HCT116 (cell line): ENCODE results near the gene SPATA25. TPM values are rescaled to one million over a fixed set of nuclear protein-coding genes. Genes with fewer than 3 reads are reported as not detected.
A peak's percentile ranks its signal among the peaks of the same experiment; 100 is the strongest.

ENCODE experiments used
- ATAC-seq: fragments of 200-7000 bp; cut with Tn5 transposase; 2 replicates; pipeline ENCODE4 v1.9.1; 2020; ENCODE audit warnings: mild to moderate bottlenecking, moderate library complexity
- BruUV-seq: library from RNA; stranded (reverse); fragments of 400-500 nt; replicated peaks from 2 replicates; lab custom pipeline; 2021; lab: Mats Ljungman, UMichigan
- CTCF ChIA-PET: fragments of 300-600 bp; sonication (Branson Sonifier 250); formaldehyde crosslinking; loops from one replicate; lab custom pipeline; 2021; ENCODE audit warnings: antibody characterized with exemption; lab: Charles Lee
- POLR2A ChIA-PET: fragments of 300-600, 350-600 bp; sonication (Branson Sonifier 250); formaldehyde crosslinking; loops from one replicate; lab custom pipeline; 2021; ENCODE audit warnings: antibody characterized with exemption; lab: Charles Lee
- RAD21 ChIA-PET, 2 experiments: fragments of 300-600 bp; sonication (Branson Sonifier 250); formaldehyde crosslinking; loops; one replicate each; lab custom pipeline; 2023; ENCODE audit warnings: low total read pairs in 2 of 2; ENCODE audit not compliant: uncharacterized antibody in 2 of 2, unreplicated experiment in 2 of 2, low non-redundant PET in 1 of 2; lab: Charles Lee
- DNase-seq: peaks from one replicate; pipeline ENCODE4 v3.0.0-alpha.2; 2010; ENCODE audit warnings: low read depth, low spot score
- H2AFZ ChIP-seq: fragments of 200-600 bp; shearing (Covaris generic), sonication (generic); 2 replicates; pipeline ENCODE4 v1.6.1; 2017; ENCODE audit warnings: low read depth, mixed run types, mixed read lengths, antibody characterized with exemption, low read length; ENCODE audit not compliant: poor library complexity, severe bottlenecking
- H3K27ac ChIP-seq: 2 replicates; pipeline ENCODE4 v1.5.1; 2012; ENCODE audit warnings: low read depth, low read length
- H3K27me3 ChIP-seq: fragments of 200-600 bp; sonication (generic); 2 replicates; pipeline ENCODE4 v1.6.1; 2016; ENCODE audit warnings: mixed run types, low read length, mixed read lengths; ENCODE audit not compliant: insufficient read depth
- H3K36me3 ChIP-seq, 2 experiments: fragments of 200-500 bp in 1 of 2; fragments of 200-600 bp in 1 of 2; sonication (Bioruptor generic) in 1 of 2; sonication (generic) in 1 of 2; 2 replicates each; pipeline versions ENCODE4 v1.5.1 to v1.6.1; 2014 to 2016; ENCODE audit warnings: low read length in 2 of 2, inconsistent platforms in 1 of 2, mixed read lengths in 1 of 2, mixed run types in 1 of 2; ENCODE audit not compliant: insufficient read depth in 2 of 2, control insufficient read depth in 1 of 2
- H3K4me1 ChIP-seq, 2 experiments: fragments of 200-600 bp in 1 of 2; sonication (generic) in 1 of 2; 2 replicates each; pipeline versions ENCODE4 v1.5.1 to v1.6.1; 2012 to 2017; ENCODE audit warnings: low read length in 2 of 2, inconsistent platforms in 1 of 2, mild to moderate bottlenecking in 1 of 2, mixed read lengths in 1 of 2, mixed run types in 1 of 2, moderate library complexity in 1 of 2; ENCODE audit not compliant: insufficient read depth in 2 of 2, control insufficient read depth in 1 of 2
- H3K4me2 ChIP-seq: fragments of 200-600 bp; sonication (generic); 2 replicates; pipeline ENCODE4 v1.6.1; 2017; ENCODE audit warnings: mixed run types, low read length, mixed read lengths
- H3K4me3 ChIP-seq, 2 experiments: fragments of 200-600 bp in 1 of 2; sonication (generic) in 1 of 2; replicated peaks in 1 of 2; 2 replicates each; pipeline ENCODE4 v1.5.1; 2011 to 2016; ENCODE audit warnings: low read length in 2 of 2, control low read depth in 1 of 2, low read depth in 1 of 2, mild to moderate bottlenecking in 1 of 2, mixed read lengths in 1 of 2, mixed run types in 1 of 2
- H3K79me2 ChIP-seq: fragments of 200-600 bp; sonication (generic); 2 replicates; pipeline ENCODE4 v1.6.1; 2017; ENCODE audit warnings: mild to moderate bottlenecking, mixed run types, low read length, moderate library complexity, mixed read lengths; ENCODE audit not compliant: insufficient read depth
- H3K9ac ChIP-seq: fragments of 200-600 bp; sonication (generic); 2 replicates; pipeline ENCODE4 v1.6.1; 2016; ENCODE audit warnings: low read length, mixed read lengths
- H3K9me2 ChIP-seq: fragments of 200-600 bp; sonication (generic), shearing (Covaris generic); 2 replicates; pipeline ENCODE4 v1.6.1; 2017; ENCODE audit warnings: mixed run types, mild to moderate bottlenecking, moderate library complexity; ENCODE audit not compliant: insufficient read depth
- H3K9me3 ChIP-seq, 2 experiments: fragments of 200-500 bp in 1 of 2; fragments of 200-600 bp in 1 of 2; sonication (Bioruptor generic) in 1 of 2; sonication (generic) in 1 of 2; 2 replicates each; pipeline ENCODE4 v1.6.1; 2014 to 2017; ENCODE audit warnings: low read length in 2 of 2, mixed read lengths in 2 of 2, inconsistent platforms in 1 of 2, low read depth in 1 of 2, mild to moderate bottlenecking in 1 of 2, mixed run types in 1 of 2, moderate library complexity in 1 of 2; ENCODE audit not compliant: control insufficient read depth in 1 of 2, insufficient read depth in 1 of 2
- H4K20me1 ChIP-seq: fragments of 200-600 bp; sonication (generic), shearing (Covaris generic); 2 replicates; pipeline ENCODE4 v1.6.1; 2017; ENCODE audit warnings: mixed run types, mild to moderate bottlenecking, moderate library complexity; ENCODE audit not compliant: insufficient read depth
- ELF1 ChIP-seq: IDR thresholded peaks from 2 replicates; pipeline ENCODE4 v1.6.1; 2012; ENCODE audit warnings: low read depth, borderline replicate concordance
- FOSL1 ChIP-seq: IDR thresholded peaks from 2 replicates; pipeline ENCODE4 v1.6.1; 2012; ENCODE audit warnings: low read depth
- SP1 ChIP-seq: IDR thresholded peaks from 2 replicates; pipeline ENCODE4 v1.6.1; 2012; ENCODE audit warnings: low read depth
- TCF7L2 ChIP-seq: IDR thresholded peaks from 2 replicates; pipeline ENCODE4 v1.7.0; 2011; ENCODE audit warnings: borderline replicate concordance, inconsistent platforms; ENCODE audit not compliant: insufficient read depth, insufficient read length; ENCODE audit errors: extremely low read depth
- intact Hi-C: fragments of 100-400 bp; cut with micrococcal nuclease; formaldehyde crosslinking; loops from 2 replicates; pipeline ENCODE4 v1.10.0; 2022
- total RNA-seq: library from RNA; stranded (reverse); gene quantifications from one replicate; pipeline ENCODE4 v1.2.1, GENCODE V29; 2021; ENCODE audit not compliant: unreplicated experiment

Gene SPATA25
- total RNA-seq, 1 experiment from 2014 or later: 0.42 TPM

- H3K9me2 ChIP-seq: no peaks in the 10 kb centered on the region
- no peak overlapping the region for H3K9ac ChIP-seq
- intact Hi-C loops: no loop called here
- H3K9me3 ChIP-seq: no peaks in the 10 kb centered on the region
- no TSS peak for BruUV-seq
- no peaks in the 10 kb centered on the region for H3K79me2 ChIP-seq
- H3K36me3 ChIP-seq: no peaks in the 10 kb centered on the region
- DNase-seq (peak; percentile 48), ATAC-seq (peak; percentile 70)
- no peak overlapping the region for H3K27ac ChIP-seq
- POLR2A ChIA-PET: interaction anchor here (0.9 to 2.1 kb wide), 2 partner anchors 24 to 28 kb away, joined by 4 to 6 read pairs; partner anchors contain the start of gene ZSWIM1
- CTCF ChIA-PET: interaction anchor here (1.5 to 1.6 kb wide), 2 partner anchors 13 to 64 kb away, joined by 3 to 4 read pairs; no protein-coding TSS in a partner anchor
- H2AFZ ChIP-seq: no peak overlapping the region
- TF ChIP-seq ELF1 (no peak), FOSL1 (peak; percentile 36; the same call in 1 of the 2 replicates)
- H3K4me3 ChIP-seq: no peak overlapping the region
- peak overlapping the region; percentile 37 for H3K4me2 ChIP-seq
- no peaks in the 10 kb centered on the region for H4K20me1 ChIP-seq
- RAD21 ChIA-PET: no interaction called here
- H3K4me1 ChIP-seq: peaks cover 5 to 23% of the 10 kb centered on the region in 2 experiments
- H3K27me3 ChIP-seq: no peaks in the 10 kb centered on the region
These were observed 18.2 kb upstream of the SPATA25 start for GRCh38 chr20:45905505-45906079.

DNA sequence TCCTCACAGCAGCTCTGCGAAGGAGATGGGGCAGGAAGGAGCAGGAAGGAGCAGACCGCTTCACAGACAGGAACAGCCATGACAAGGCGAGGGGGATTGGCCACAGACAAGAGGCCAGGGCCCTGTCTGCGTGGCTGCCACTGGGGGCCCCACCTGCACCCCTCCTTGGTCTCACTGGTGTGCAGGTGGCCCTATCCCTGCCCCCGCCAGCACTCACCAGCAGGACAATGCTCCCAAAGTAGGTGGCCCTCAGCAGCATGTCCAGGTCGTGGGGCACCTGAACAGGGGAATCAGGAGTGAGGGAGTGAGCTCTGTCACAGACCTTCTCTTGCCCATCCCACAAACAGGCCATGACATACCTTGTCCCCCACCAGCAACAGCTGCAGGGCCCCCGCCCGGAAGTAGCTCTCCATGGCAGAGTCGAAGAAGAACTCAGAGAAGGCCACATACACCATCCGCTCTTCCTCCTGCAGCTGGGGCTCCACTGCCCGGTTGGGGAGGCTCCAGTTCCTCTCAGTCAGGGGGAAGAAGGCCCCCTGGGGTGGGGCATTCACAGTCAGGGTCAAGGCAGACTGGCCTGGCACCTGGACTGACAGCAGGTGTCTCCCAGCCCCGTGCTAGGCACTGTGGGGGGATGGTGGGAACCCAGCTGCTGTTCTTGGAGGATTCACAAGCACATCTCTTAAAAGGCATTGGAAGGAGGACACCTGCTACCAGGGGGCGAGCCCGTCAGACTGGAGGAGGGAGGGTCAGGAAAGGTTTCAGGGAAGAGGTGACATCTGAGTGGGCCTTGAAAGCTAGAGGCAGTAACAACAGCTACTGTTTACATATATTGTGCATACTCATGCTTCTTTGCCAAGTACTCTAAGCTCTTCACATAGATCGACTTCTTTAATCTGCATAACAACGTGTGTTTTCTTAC lies 17.4 kb upstream of the SPATA25 start:
- no peak overlapping the region for H2AFZ ChIP-seq
- ChIA-PET POLR2A (interaction anchor here (0.9 to 2.1 kb wide), 2 partner anchors 24 to 29 kb away, joined by 4 to 6 read pairs; partner anchors contain the start of gene ZSWIM1), CTCF (interaction anchor here (1.5 to 1.6 kb wide), 2 partner anchors 13 to 65 kb away, joined by 3 to 4 read pairs; no protein-coding TSS in a partner anchor), RAD21 (no interaction called here)
- no peaks in the 10 kb centered on the region for H3K9me2 ChIP-seq
- H3K4me3 ChIP-seq: no peak overlapping the region
- DNase-seq (no peak), ATAC-seq (no peak)
- no TSS peak for BruUV-seq
- no peaks in the 10 kb centered on the region for H3K9me3 ChIP-seq
- no peaks in the 10 kb centered on the region for H4K20me1 ChIP-seq
- H3K27ac ChIP-seq: no peak overlapping the region
- H3K4me1 ChIP-seq: peaks cover 5 to 18% of the 10 kb centered on the region in 2 experiments; a peak in 3 of 4 replicates
- no peaks in the 10 kb centered on the region for H3K27me3 ChIP-seq
- TF ChIP-seq SP1 (no peak), TCF7L2 (no peak), FOSL1 (no peak)
- H3K36me3 ChIP-seq: no peaks in the 10 kb centered on the region
- H3K79me2 ChIP-seq: no peaks in the 10 kb centered on the region
- peak overlapping the region; percentile 37 for H3K4me2 ChIP-seq
- H3K9ac ChIP-seq: no peak overlapping the region
- intact Hi-C loops: no loop called here
